B cell (primary cell): ENCODE data around the gene BANF2. TPM values are rescaled to one million over a fixed set of nuclear protein-coding genes. Genes with fewer than 3 reads are reported as not detected.

Source experiments
- ATAC-seq: fragments of 200-7000 bp; cut with Tn5 transposase; one replicate; pipeline ENCODE4 v1.10.0; 2021; ENCODE audit warnings: low read depth, mild to moderate bottlenecking, moderate number of reproducible peaks, moderate library complexity
- CTCF ChIA-PET: fragments of 350-600 bp; sonication (Branson Sonifier 250); formaldehyde crosslinking; loops from one replicate; lab custom pipeline; 2021; ENCODE audit warnings: antibody characterized with exemption, inconsistent platforms; lab: Charles Lee
- POLR2A ChIA-PET: fragments of 350-600 bp; sonication (Branson Sonifier 250); formaldehyde crosslinking; loops from one replicate; lab custom pipeline; 2021; ENCODE audit warnings: antibody characterized with exemption; lab: Charles Lee
- DNase-seq: peaks from one replicate; pipeline ENCODE4 v3.0.0; 2013
- H2AFZ ChIP-seq: 2 replicates; pipeline ENCODE4 v1.6.1; 2012; ENCODE audit warnings: mild to moderate bottlenecking, low read depth, low read length; ENCODE audit not compliant: insufficient read depth, poor library complexity, severe bottlenecking
- H3K27ac ChIP-seq, 2 donors: 1 replicate in 1 of 2; 2 replicates in 1 of 2; pipeline ENCODE4 v1.5.1; 2012 to 2013; ENCODE audit warnings: low read length in 2 of 2, mild to moderate bottlenecking in 2 of 2, moderate library complexity in 1 of 2
- H3K27me3 ChIP-seq, 4 experiments: fragments of 200-600 bp in 1 of 4; sonication (generic) in 1 of 4; replicated peaks in 1 of 4; 1 replicate in 2 of 4; 2 replicates in 2 of 4; pipeline versions ENCODE4 v1.6.1 to v1.7.0; 2013 to 2016; ENCODE audit warnings: low read length in 3 of 4, mild to moderate bottlenecking in 2 of 4, mixed read lengths in 1 of 4, moderate library complexity in 1 of 4; ENCODE audit not compliant: insufficient read depth in 4 of 4, control insufficient read depth in 3 of 4; ENCODE audit errors: control extremely low read depth in 1 of 4
- H3K36me3 ChIP-seq, 2 experiments: replicated peaks in 1 of 2; 1 replicate in 1 of 2; 2 replicates in 1 of 2; pipeline versions ENCODE4 v1.6.1 to v1.7.1; 2013; ENCODE audit warnings: low read length in 1 of 2; ENCODE audit not compliant: insufficient read depth in 2 of 2, control insufficient read depth in 1 of 2; ENCODE audit errors: control extremely low read depth in 1 of 2, extremely low read depth in 1 of 2
- H3K4me1 ChIP-seq, 2 donors: fragments of 200-600 bp in 1 of 2; sonication (generic) in 1 of 2; 1 replicate in 1 of 2; 2 replicates in 1 of 2; pipeline versions ENCODE4 v1.5.1 to v1.6.1; 2013 to 2017; ENCODE audit warnings: low read length in 2 of 2; ENCODE audit not compliant: control insufficient read depth in 2 of 2, insufficient read depth in 2 of 2
- H3K4me2 ChIP-seq: replicated peaks from 2 replicates; pipeline ENCODE3; 2012; ENCODE audit warnings: mild to moderate bottlenecking, low read depth, low read length; ENCODE audit not compliant: poor library complexity, severe bottlenecking
- H3K4me3 ChIP-seq, 5 experiments: fragments of 200-600 bp in 1 of 5; sonication (generic) in 1 of 5; 1 replicate in 3 of 5; 2 replicates in 2 of 5; pipeline versions ENCODE4 v1.5.1 to v1.7.0; 2011 to 2016; ENCODE audit warnings: low read length in 4 of 5, mild to moderate bottlenecking in 4 of 5, low read depth in 2 of 5, control low read depth in 1 of 5, moderate library complexity in 1 of 5; ENCODE audit not compliant: insufficient read depth in 1 of 5; ENCODE audit errors: control extremely low read depth in 1 of 5, extremely low read depth in 1 of 5
- H3K79me2 ChIP-seq: fragments of 200-600 bp; sonication (generic); one replicate; pipeline ENCODE4 v1.6.0; 2016; ENCODE audit warnings: low read length; ENCODE audit not compliant: control insufficient read depth, insufficient read depth
- H3K9ac ChIP-seq: fragments of 200-600 bp; sonication (generic); 2 replicates; pipeline ENCODE4 v1.6.1; 2017; ENCODE audit warnings: mild to moderate bottlenecking, low read length, moderate library complexity
- H3K9me3 ChIP-seq, 3 donors: one replicate each; pipeline versions ENCODE4 v1.6.1 to v1.7.1; 2013; ENCODE audit warnings: low read length in 2 of 3; ENCODE audit not compliant: control insufficient read depth in 2 of 3, insufficient read depth in 1 of 3; ENCODE audit errors: control extremely low read depth in 1 of 3
- H4K20me1 ChIP-seq: 2 replicates; pipeline ENCODE4 v1.6.0; 2012; ENCODE audit warnings: mild to moderate bottlenecking, low read length; ENCODE audit not compliant: insufficient read depth, control insufficient read depth, poor library complexity, severe bottlenecking
- H3K27ac Mint-ChIP-seq: one replicate; pipeline ENCODE4 v1.8.0; 2021; ENCODE audit warnings: mixed read lengths
- H3K27me3 Mint-ChIP-seq: one replicate; pipeline ENCODE4 v1.8.0; 2021; ENCODE audit warnings: mixed read lengths
- H3K4me1 Mint-ChIP-seq: one replicate; pipeline ENCODE4 v1.8.0; 2021; ENCODE audit warnings: mixed read lengths
- H3K4me3 Mint-ChIP-seq: one replicate; pipeline ENCODE4 v1.8.0; 2021; ENCODE audit warnings: mixed read lengths
- H3K9me3 Mint-ChIP-seq: one replicate; pipeline ENCODE4 v1.8.0; 2022; ENCODE audit warnings: mixed read lengths; ENCODE audit not compliant: insufficient read depth
- EZH2 ChIP-seq: IDR thresholded peaks from 2 replicates; pipeline ENCODE4 v1.6.1; 2012; ENCODE audit warnings: borderline replicate concordance, low read depth, mild to moderate bottlenecking, moderate library complexity, low read length; ENCODE audit not compliant: insufficient read depth, poor library complexity, severe bottlenecking
- WGBS: methylation state at CpG from one replicate; pipeline ENCODE4 v1.1.5; 2013; ENCODE audit warnings: missing lambda C conversion rate; ENCODE audit not compliant: insufficient coverage; 5-methylcytosine and 5-hydroxymethylcytosine counted together
- intact Hi-C: fragments of 100-400 bp; cut with micrococcal nuclease; formaldehyde crosslinking; loops from one replicate; pipeline ENCODE4 v1.10.0; 2022
- polyA plus RNA-seq: library from polyadenylated mRNA; depleted of rRNA; stranded (reverse); fragments of >200 nt; gene quantifications from 2 replicates; pipeline ENCODE4 v1.2.3, GENCODE V29; 2012
- total RNA-seq, 2 donors: library from RNA; stranded (reverse); fragments of 120-200 nt in 1 of 2; gene quantifications; 1 replicate in 1 of 2; 2 replicates in 1 of 2; pipeline versions ENCODE4 v1.2.3 to v1.2.4, GENCODE V29; 2013 to 2022
- TF ChIP-seq, protein P1 (sequence below): fragments of 200-600 bp; IDR thresholded peaks from one replicate; pipeline ENCODE4 v1.8.0; 2022; ENCODE audit warnings: antibody characterized with exemption, mild to moderate bottlenecking

The BANF2 gene
- total and polyA plus RNA-seq, 2 donors (not counting 1 experiment from before 2014, with no cell fraction given), result not detected

- Histone ChIP-seq H3K9ac (no peak overlapping the region), H3K4me2 (no peak overlapping the region), H2AFZ (no peak overlapping the region), H3K36me3 (no peaks in the 10 kb centered on the region), H3K4me1 (no peaks in the 10 kb centered on the region), H3K4me3 (no peak overlapping the region), H3K9me3 (no peaks in the 10 kb centered on the region), H3K79me2 (no peaks in the 10 kb centered on the region), H3K27me3 (peaks cover 0 to 3% (median 1%) of the 10 kb centered on the region in 4 experiments), H4K20me1 (no peaks in the 10 kb centered on the region), H3K27ac (no peak overlapping the region)
- Mint-ChIP-seq H3K9me3 (no peaks in the 10 kb centered on the region), H3K27me3 (peaks cover 25% of the 10 kb centered on the region), H3K4me3 (no peak overlapping the region), H3K27ac (no peak overlapping the region), H3K4me1 (no peaks in the 10 kb centered on the region)
- TF ChIP-seq EZH2, result no peak
- TF ChIP-seq, protein P1, sequence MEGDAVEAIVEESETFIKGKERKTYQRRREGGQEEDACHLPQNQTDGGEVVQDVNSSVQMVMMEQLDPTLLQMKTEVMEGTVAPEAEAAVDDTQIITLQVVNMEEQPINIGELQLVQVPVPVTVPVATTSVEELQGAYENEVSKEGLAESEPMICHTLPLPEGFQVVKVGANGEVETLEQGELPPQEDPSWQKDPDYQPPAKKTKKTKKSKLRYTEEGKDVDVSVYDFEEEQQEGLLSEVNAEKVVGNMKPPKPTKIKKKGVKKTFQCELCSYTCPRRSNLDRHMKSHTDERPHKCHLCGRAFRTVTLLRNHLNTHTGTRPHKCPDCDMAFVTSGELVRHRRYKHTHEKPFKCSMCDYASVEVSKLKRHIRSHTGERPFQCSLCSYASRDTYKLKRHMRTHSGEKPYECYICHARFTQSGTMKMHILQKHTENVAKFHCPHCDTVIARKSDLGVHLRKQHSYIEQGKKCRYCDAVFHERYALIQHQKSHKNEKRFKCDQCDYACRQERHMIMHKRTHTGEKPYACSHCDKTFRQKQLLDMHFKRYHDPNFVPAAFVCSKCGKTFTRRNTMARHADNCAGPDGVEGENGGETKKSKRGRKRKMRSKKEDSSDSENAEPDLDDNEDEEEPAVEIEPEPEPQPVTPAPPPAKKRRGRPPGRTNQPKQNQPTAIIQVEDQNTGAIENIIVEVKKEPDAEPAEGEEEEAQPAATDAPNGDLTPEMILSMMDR, result no peak
- no peak for ATAC-seq
- WGBS, result 85% methylated on average over 11 of the region's 14 CpGs
- intact Hi-C loops, result no loop called here
- ChIA-PET POLR2A (no interaction called here), CTCF (no interaction called here)
- no peak for DNase-seq
These were observed 22.9 kb downstream of the BANF2 start for GRCh38 chr20:17722493-17723300.

DNA sequence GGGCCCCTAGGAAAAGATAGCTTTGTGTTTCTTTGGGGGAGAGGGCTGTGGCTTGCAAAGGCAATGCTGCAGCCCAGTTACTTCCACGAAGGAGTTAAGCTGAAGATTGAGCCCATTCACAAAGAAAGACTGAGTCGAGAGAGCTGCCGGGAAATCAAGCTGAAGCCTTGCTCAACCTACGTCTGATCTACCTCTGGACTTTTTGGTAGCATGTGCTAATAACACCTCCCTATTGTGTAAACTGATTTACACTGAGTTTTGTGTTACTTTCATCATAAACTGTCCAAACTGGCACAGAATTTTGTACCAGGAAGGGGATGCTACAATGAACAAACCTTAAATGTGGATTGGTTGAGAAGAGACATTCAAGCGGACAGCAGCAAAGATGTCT, 23.5 kb downstream of the BANF2 start:
- H3K9ac ChIP-seq, result no peak overlapping the region
- ATAC-seq (no peak), DNase-seq (no peak)
- WGBS, result 100% methylated on average over 3 of the region's 5 CpGs
- H3K9me3 Mint-ChIP-seq, result no peaks in the 10 kb centered on the region
- no peaks in the 10 kb centered on the region for H3K9me3 ChIP-seq
- peaks cover 28% of the 10 kb centered on the region for H3K27me3 Mint-ChIP-seq
- no peak overlapping the region for H3K27ac ChIP-seq
- no peaks in the 10 kb centered on the region for H3K4me1 ChIP-seq
- no peaks in the 10 kb centered on the region for H4K20me1 ChIP-seq
- CTCF ChIA-PET, result interaction anchor here (0.6 kb wide), 1 partner anchor 284 kb away, joined by 3 read pairs; no protein-coding TSS in a partner anchor
- no peak overlapping the region for H3K27ac Mint-ChIP-seq
- no peak overlapping the region for H3K4me3 ChIP-seq
- peaks cover 0 to 4% (median 2%) of the 10 kb centered on the region in 4 experiments for H3K27me3 ChIP-seq
- no peaks in the 10 kb centered on the region for H3K79me2 ChIP-seq
- no peaks in the 10 kb centered on the region for H3K36me3 ChIP-seq
- H3K4me1 Mint-ChIP-seq, result no peaks in the 10 kb centered on the region
- POLR2A ChIA-PET, result no interaction called here
- no peak for TF ChIP-seq EZH2
- TF ChIP-seq, protein P1, result no peak
- no peak overlapping the region for H3K4me2 ChIP-seq
- intact Hi-C loops, result no loop called here
- H3K4me3 Mint-ChIP-seq, result no peak overlapping the region
- no peak overlapping the region for H2AFZ ChIP-seq
